GM10266 (cell line): ENCODE data around the gene THBS3.
A peak's percentile ranks its signal among the peaks of the same experiment; 100 is the strongest.

Experiments
- DNase-seq: peaks from one replicate; pipeline ENCODE4 v3.0.0; 2012; ENCODE audit errors: extremely low spot score
- CTCF ChIP-seq: IDR thresholded peaks from 2 replicates; pipeline ENCODE4 v1.5.1; 2012; ENCODE audit warnings: mild to moderate bottlenecking, low read depth; ENCODE audit not compliant: control insufficient read depth, insufficient read depth; ENCODE audit errors: missing control alignments

The THBS3 gene

GRCh38 chr1:155175281-155175926 is 32.3 kb downstream of the THBS3 start:
- no peak for TF ChIP-seq CTCF
- peak; percentile 9 for DNase-seq

GRCh38 chr1:155174324-155175280 is 33.1 kb downstream of the THBS3 start:
- no peak for TF ChIP-seq CTCF
- peak; percentile 45 for DNase-seq

GRCh38 chr1:155173478-155174323 is 34.0 kb downstream of the THBS3 start, which contains the start of gene TRIM46:
TSS of gene TRIM46 (plus strand) at chr1:155173849. CDS start at chr1:155173967, 118 bp downstream.
- no peak for TF ChIP-seq CTCF
- peak; percentile 85 for DNase-seq

- TF ChIP-seq CTCF = peak; percentile 98
- DNase-seq = peak; percentile 97
Measured at GRCh38 chr1:155172732-155173477, 34.8 kb downstream of the THBS3 start, which contains the start of gene KRTCAP2. TSS of gene KRTCAP2 (minus strand) at chr1:155173304. CDS start at chr1:155173224, 80 bp downstream.

- no peak for DNase-seq
- no peak for TF ChIP-seq CTCF
Measured at GRCh38 chr1:155171836-155172731, 35.6 kb downstream of the THBS3 start.
